WERI-Rb-1 (cell line): ENCODE data around the gene RASSF4.
A peak's percentile ranks its signal among the peaks of the same experiment; 100 is the strongest.

ENCODE experiments used
- DNase-seq: peaks from one replicate; pipeline ENCODE4 v3.0.0-alpha.2; 2020
- H3K27ac ChIP-seq: fragments of 250-450 bp; sonication (Bioruptor Pico); 2 replicates; pipeline ENCODE4 v1.5.1; 2020; ENCODE audit warnings: mild to moderate bottlenecking, moderate library complexity
- H3K27me3 ChIP-seq: fragments of 250-450 bp; sonication (Bioruptor Pico); 2 replicates; pipeline ENCODE4 v1.5.1; 2021; ENCODE audit warnings: mild to moderate bottlenecking, low read depth, moderate library complexity; ENCODE audit not compliant: insufficient read depth, severe bottlenecking
- H3K36me3 ChIP-seq: fragments of 250-450 bp; sonication (Bioruptor Pico); 2 replicates; pipeline ENCODE4 v1.5.1; 2020; ENCODE audit warnings: mild to moderate bottlenecking, moderate library complexity
- H3K4me3 ChIP-seq: 2 replicates; pipeline ENCODE4 v1.5.1; 2011; ENCODE audit warnings: low read depth, mild to moderate bottlenecking, control low read depth, low read length
- H3K9me3 ChIP-seq: fragments of 250-450 bp; sonication (Bioruptor Pico); 2 replicates; pipeline ENCODE4 v1.5.1; 2021; ENCODE audit warnings: mild to moderate bottlenecking, moderate library complexity; ENCODE audit not compliant: severe bottlenecking
- CTCF ChIP-seq: IDR thresholded peaks from 2 replicates; pipeline ENCODE4 v1.5.1; 2011; ENCODE audit warnings: low read depth, mild to moderate bottlenecking, control low read depth, inconsistent platforms, low read length

Gene RASSF4

DNA sequence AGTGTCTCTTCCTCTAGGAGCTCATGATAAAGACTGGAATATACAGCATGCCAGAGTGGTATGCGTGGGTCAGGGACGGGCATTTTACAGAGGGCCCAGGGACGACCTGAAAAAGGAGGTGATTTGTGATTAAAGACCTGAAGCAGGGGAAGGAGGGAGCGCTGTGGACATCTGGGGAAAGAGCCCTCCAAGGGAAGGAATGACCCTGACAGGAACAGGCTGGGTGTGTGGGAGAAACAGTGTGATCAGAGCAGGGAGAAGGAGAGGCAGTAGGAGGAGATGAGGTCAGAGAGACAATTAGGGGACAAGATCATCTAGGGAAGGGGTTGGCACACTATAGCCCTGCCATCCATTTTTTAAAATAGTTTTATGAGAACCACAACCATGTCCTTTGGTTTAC is 3.4 kb upstream of the RASSF4 start:
- Histone ChIP-seq H3K27me3 (no peaks in the 10 kb centered on the region), H3K9me3 (peaks cover 3% of the 10 kb centered on the region), H3K36me3 (no peaks in the 10 kb centered on the region; the same call in 1 of the 2 replicates), H3K27ac (no peak overlapping the region), H3K4me3 (no peak overlapping the region)
- no peak for TF ChIP-seq CTCF
- no peak for DNase-seq

DNA sequence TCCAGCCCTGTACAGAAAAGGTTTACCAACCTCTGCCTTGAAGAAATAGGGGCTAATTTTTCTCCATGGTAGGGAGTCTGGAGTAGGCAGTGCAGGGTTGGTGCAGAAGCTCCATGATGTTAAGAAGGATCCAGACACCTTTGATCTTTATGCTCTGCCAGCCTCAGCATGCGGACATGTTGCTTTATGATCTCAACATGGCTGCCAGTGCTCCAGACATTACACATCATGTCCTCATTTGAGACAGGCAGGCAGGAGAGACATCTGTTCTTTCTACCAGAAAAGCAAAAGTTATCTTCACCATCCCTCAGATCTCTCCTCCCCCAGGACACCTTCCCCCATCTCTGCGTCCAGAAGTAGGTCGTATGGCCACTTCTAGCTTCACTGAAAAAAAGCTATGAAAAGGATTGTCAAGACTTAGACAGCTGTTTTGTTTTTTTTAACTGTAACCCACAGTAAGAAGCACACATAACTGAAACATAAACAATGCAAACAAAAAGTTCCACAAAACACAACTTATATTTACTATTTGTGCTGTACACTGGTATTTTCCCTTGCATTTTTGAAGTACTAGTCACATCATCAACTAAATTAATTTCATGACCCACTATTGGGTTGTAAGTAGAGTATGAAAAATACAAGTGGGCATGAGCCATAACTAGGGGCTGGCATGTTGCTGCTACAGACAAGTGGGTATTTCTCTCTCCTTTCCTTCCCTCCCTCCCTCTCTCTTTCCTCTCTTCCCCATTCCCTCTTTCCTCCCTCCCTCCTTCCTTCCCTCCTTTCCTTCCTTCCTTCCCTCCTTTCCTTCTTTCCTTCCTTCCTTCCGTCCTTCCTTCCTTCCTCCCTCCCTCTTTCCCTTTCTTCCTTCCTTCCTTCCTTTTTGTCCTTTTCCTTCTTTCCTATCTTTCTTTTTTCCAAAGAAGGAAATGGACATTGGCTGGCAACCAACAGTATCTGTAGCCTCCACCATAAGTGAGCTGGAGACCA is 2.6 kb upstream of the RASSF4 start:
- DNase-seq: no peak
- peaks cover 3% of the 10 kb centered on the region for H3K9me3 ChIP-seq
- TF ChIP-seq CTCF: no peak
- no peak overlapping the region for H3K4me3 ChIP-seq
- H3K27me3 ChIP-seq: no peaks in the 10 kb centered on the region
- no peaks in the 10 kb centered on the region; the same call in 1 of the 2 replicates for H3K36me3 ChIP-seq
- no peak overlapping the region for H3K27ac ChIP-seq

GRCh38 chr10:44958196-44958897 is 1.3 kb upstream of the RASSF4 start:
- H3K27me3 ChIP-seq: no peaks in the 10 kb centered on the region
- H3K36me3 ChIP-seq: no peaks in the 10 kb centered on the region; the same call in 1 of the 2 replicates
- TF ChIP-seq CTCF: no peak
- no peak for DNase-seq
- H3K9me3 ChIP-seq: peaks cover 3% of the 10 kb centered on the region
- peak overlapping the region; percentile 92 for H3K27ac ChIP-seq
- peak overlapping the region; percentile 73 for H3K4me3 ChIP-seq

GRCh38 chr10:44958898-44959246 is 730 bp upstream of the RASSF4 start:
- peak overlapping the region; percentile 73 for H3K4me3 ChIP-seq
- DNase-seq: no peak
- peak overlapping the region; percentile 92 for H3K27ac ChIP-seq
- peaks cover 3% of the 10 kb centered on the region for H3K9me3 ChIP-seq
- no peak for TF ChIP-seq CTCF
- H3K36me3 ChIP-seq: no peaks in the 10 kb centered on the region; the same call in 1 of the 2 replicates
- no peaks in the 10 kb centered on the region for H3K27me3 ChIP-seq

DNA sequence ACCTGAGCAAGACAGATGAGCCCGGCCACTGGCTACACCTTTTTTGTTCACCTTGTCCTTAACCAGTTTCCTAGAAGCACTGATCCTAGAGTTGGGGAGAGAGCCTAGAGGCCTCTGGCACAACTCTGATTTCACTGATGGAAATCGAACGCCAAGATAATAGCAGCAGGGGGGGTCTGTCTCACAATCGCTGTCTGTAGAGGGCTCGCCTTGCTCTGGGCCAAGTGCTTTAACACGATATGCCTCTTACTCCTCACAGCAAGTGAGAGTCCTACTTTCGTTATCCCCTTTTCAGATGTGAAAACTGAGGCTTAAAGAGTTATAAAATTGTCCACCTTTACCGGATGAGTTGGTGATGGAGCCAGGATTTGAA is 472 bp downstream of the RASSF4 start:
- no peak overlapping the region for H3K27ac ChIP-seq
- peaks cover 3% of the 10 kb centered on the region for H3K9me3 ChIP-seq

More for the DNA sequence above, 472 bp downstream of the RASSF4 start:
- DNase-seq: no peak
- Histone ChIP-seq H3K36me3 (no peaks in the 10 kb centered on the region; the same call in 1 of the 2 replicates), H3K27me3 (no peaks in the 10 kb centered on the region), H3K4me3 (peak overlapping the region; percentile 73)
- TF ChIP-seq CTCF: no peak
